SU-DHL-6 (cell line): ENCODE results near the gene MIPEP.

Experiments
- H2AFZ ChIP-seq: fragments of 200-600 bp; sonication (generic); 2 replicates; pipeline ENCODE4 v1.6.1; 2014; ENCODE audit warnings: low read depth, mild to moderate bottlenecking, moderate library complexity, mixed read lengths, antibody characterized with exemption, low read length; ENCODE audit not compliant: severe bottlenecking
- H3F3A ChIP-seq: fragments of 200-600 bp; shearing (Covaris generic); 2 replicates; pipeline ENCODE4 v1.6.0; 2016; ENCODE audit warnings: antibody characterized with exemption, mild to moderate bottlenecking; ENCODE audit not compliant: insufficient read depth
- H3K27ac ChIP-seq: fragments of 200-600 bp; sonication (generic); 2 replicates; pipeline ENCODE4 v1.5.1; 2016; ENCODE audit warnings: low read depth, mild to moderate bottlenecking, low read length, moderate library complexity, mixed read lengths
- H3K27me3 ChIP-seq: fragments of 200-600 bp; sonication (generic), shearing (Covaris generic); 2 replicates; pipeline ENCODE4 v1.6.0; 2014; ENCODE audit warnings: mild to moderate bottlenecking, low read length
- H3K36me3 ChIP-seq: fragments of 200-600 bp; sonication (generic); 2 replicates; pipeline ENCODE4 v1.6.1; 2014; ENCODE audit warnings: mild to moderate bottlenecking, low read length, mixed read lengths
- H3K4me2 ChIP-seq: fragments of 300-600, 200-600 bp; shearing (Covaris generic), sonication (generic); 2 replicates; pipeline ENCODE4 v1.6.0; 2014; ENCODE audit warnings: low read length, low read depth, mild to moderate bottlenecking; ENCODE audit not compliant: poor library complexity, severe bottlenecking
- H3K4me3 ChIP-seq: fragments of 200-600 bp; sonication (generic); 2 replicates; pipeline ENCODE4 v1.5.1; 2014; ENCODE audit warnings: antibody characterized with exemption, low read length, mild to moderate bottlenecking, mixed read lengths; ENCODE audit not compliant: insufficient read depth, poor library complexity, severe bottlenecking
- H3K79me2 ChIP-seq: fragments of 200-600 bp; sonication (generic); 2 replicates; pipeline ENCODE4 v1.6.1; 2014; ENCODE audit warnings: mild to moderate bottlenecking, low read length, moderate library complexity; ENCODE audit not compliant: insufficient read depth
- H3K9ac ChIP-seq: fragments of 200-600 bp; sonication (generic); 2 replicates; pipeline ENCODE4 v1.7.0; 2014; ENCODE audit warnings: mild to moderate bottlenecking, low read length
- H3K9me2 ChIP-seq: fragments of 200-600 bp; sonication (generic); replicated peaks from 2 replicates; pipeline ENCODE4 v1.6.1; 2014; ENCODE audit warnings: low read length; ENCODE audit not compliant: insufficient read depth
- H3K9me3 ChIP-seq: fragments of 200-600 bp; sonication (generic); 2 replicates; pipeline ENCODE4 v1.6.1; 2014; ENCODE audit warnings: low read length, mixed read lengths; ENCODE audit not compliant: insufficient read depth
- H4K20me1 ChIP-seq: fragments of 200-600 bp; sonication (generic); 2 replicates; pipeline ENCODE4 v1.6.1; 2014; ENCODE audit warnings: low read depth, mild to moderate bottlenecking, antibody characterized with exemption, low read length, moderate library complexity, mixed read lengths
- EZH2phosphoT487 ChIP-seq: fragments of 200-600 bp; sonication (generic), shearing (Covaris generic); conservative IDR thresholded peaks from 2 replicates; pipeline ENCODE4 v1.6.1; 2018; ENCODE audit warnings: mild to moderate bottlenecking, antibody characterized with exemption, low read length, moderate library complexity, mixed read lengths
- TF ChIP-seq, protein P1 (sequence below): fragments of 200-600 bp; sonication (generic); IDR thresholded peaks from one replicate; pipeline ENCODE4 v1.5.1; 2017; ENCODE audit warnings: antibody characterized with exemption, mild to moderate bottlenecking, low read length, moderate library complexity; ENCODE audit not compliant: insufficient read depth, poor library complexity, severe bottlenecking

MIPEP gene

DNA sequence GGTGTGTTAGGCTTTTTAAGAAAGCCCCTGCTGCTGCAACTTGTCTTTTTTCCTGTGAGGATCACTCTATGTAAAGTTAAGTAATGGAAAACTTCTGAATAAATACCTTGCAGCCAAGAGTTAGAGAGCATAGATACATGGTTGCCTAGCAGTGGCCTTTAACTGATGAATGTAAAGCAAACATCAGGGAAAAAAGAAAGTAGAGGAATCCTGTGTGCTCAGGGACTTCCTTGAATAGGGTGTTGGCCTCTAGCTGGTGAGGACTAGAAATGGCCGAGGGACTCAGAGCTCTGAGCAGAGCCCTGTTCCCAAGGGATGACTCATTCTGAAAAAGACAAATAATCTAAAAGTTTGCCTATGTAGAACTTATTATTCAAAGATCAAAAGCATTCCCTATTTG lies 135.7 kb downstream of the MIPEP start:
- Histone ChIP-seq H3F3A (no peaks in the 10 kb centered on the region), H3K36me3 (no peaks in the 10 kb centered on the region), H3K27ac (no peak overlapping the region), H3K9me3 (no peaks in the 10 kb centered on the region), H2AFZ (no peak overlapping the region), H3K79me2 (no peaks in the 10 kb centered on the region), H3K4me3 (no peak overlapping the region), H3K4me2 (no peak overlapping the region), H3K27me3 (no peaks in the 10 kb centered on the region), H4K20me1 (no peaks in the 10 kb centered on the region), H3K9ac (no peak overlapping the region), H3K9me2 (no peaks in the 10 kb centered on the region)
- no peak for TF ChIP-seq EZH2phosphoT487
- TF ChIP-seq, protein P1, sequence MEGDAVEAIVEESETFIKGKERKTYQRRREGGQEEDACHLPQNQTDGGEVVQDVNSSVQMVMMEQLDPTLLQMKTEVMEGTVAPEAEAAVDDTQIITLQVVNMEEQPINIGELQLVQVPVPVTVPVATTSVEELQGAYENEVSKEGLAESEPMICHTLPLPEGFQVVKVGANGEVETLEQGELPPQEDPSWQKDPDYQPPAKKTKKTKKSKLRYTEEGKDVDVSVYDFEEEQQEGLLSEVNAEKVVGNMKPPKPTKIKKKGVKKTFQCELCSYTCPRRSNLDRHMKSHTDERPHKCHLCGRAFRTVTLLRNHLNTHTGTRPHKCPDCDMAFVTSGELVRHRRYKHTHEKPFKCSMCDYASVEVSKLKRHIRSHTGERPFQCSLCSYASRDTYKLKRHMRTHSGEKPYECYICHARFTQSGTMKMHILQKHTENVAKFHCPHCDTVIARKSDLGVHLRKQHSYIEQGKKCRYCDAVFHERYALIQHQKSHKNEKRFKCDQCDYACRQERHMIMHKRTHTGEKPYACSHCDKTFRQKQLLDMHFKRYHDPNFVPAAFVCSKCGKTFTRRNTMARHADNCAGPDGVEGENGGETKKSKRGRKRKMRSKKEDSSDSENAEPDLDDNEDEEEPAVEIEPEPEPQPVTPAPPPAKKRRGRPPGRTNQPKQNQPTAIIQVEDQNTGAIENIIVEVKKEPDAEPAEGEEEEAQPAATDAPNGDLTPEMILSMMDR: no peak

- no peaks in the 10 kb centered on the region for H3K36me3 ChIP-seq
- no peaks in the 10 kb centered on the region for H3K79me2 ChIP-seq
- H4K20me1 ChIP-seq: no peaks in the 10 kb centered on the region
- no peak overlapping the region for H3K4me2 ChIP-seq
- no peak overlapping the region for H3K27ac ChIP-seq
- TF ChIP-seq, protein P1: no peak
- TF ChIP-seq EZH2phosphoT487: no peak
- H3K4me3 ChIP-seq: no peak overlapping the region
- no peak overlapping the region for H3K9ac ChIP-seq
- H3K9me3 ChIP-seq: no peaks in the 10 kb centered on the region
- no peaks in the 10 kb centered on the region for H3K9me2 ChIP-seq
- no peaks in the 10 kb centered on the region for H3F3A ChIP-seq
- no peaks in the 10 kb centered on the region for H3K27me3 ChIP-seq
- no peak overlapping the region for H2AFZ ChIP-seq
These were observed 136.8 kb downstream of the MIPEP start for GRCh38 chr13:23752111-23753001.

- Histone ChIP-seq H3K4me3 (no peak overlapping the region), H4K20me1 (no peaks in the 10 kb centered on the region), H3K4me2 (no peak overlapping the region), H3K9ac (no peak overlapping the region), H3K27ac (no peak overlapping the region), H3F3A (no peaks in the 10 kb centered on the region), H3K9me2 (no peaks in the 10 kb centered on the region), H3K27me3 (no peaks in the 10 kb centered on the region), H3K9me3 (no peaks in the 10 kb centered on the region), H3K36me3 (no peaks in the 10 kb centered on the region), H2AFZ (no peak overlapping the region), H3K79me2 (no peaks in the 10 kb centered on the region)
- TF ChIP-seq, protein P1: no peak
- TF ChIP-seq EZH2phosphoT487: no peak
These were observed 138.0 kb downstream of the MIPEP start for GRCh38 chr13:23751195-23751594.
